GM18517 (cell line): ENCODE results near the gene SLN.

Experiments used
- ATAC-seq: cut with Tn5 transposase; IDR thresholded peaks from one replicate; pipeline ENCODE4 v1.9.1; 2021; ENCODE audit warnings: mild to moderate bottlenecking, moderate library complexity; ENCODE audit not compliant: unreplicated experiment

Gene SLN

DNA sequence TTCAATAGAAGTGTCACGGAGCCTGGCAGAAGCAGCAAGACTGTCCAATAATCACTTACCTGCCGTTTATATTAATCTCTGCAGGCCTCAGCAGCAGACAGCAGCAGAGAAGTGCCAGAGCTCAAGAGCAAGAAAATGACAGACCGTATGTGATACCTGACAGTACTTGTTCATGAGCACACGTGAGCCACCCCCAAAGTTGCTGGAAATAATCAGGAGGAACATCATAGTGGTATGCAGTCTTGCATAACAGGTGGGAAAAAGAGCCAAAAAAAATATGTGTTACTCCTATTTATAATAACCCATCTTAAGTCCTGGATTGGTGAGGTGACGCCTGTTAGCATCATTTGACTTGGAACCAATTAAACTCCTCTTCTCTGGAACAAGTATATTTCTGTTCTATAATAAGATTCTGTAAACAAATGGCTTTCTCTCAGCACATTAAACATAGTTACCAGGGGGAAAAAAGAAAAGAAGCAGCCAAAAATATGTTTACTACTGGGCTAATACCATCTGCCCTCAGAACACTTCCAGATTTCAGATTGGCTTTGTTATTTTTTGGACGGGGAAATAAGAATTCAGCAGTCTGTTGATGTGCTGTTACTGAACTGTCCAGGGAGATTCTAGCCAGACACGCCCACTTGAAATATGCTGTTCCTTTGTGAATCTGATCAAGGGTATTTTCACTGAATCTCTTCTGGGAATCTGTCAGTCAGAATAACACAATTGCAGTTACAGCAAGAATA, 7.9 kb upstream of the SLN start:
- ATAC-seq = no peak

DNA sequence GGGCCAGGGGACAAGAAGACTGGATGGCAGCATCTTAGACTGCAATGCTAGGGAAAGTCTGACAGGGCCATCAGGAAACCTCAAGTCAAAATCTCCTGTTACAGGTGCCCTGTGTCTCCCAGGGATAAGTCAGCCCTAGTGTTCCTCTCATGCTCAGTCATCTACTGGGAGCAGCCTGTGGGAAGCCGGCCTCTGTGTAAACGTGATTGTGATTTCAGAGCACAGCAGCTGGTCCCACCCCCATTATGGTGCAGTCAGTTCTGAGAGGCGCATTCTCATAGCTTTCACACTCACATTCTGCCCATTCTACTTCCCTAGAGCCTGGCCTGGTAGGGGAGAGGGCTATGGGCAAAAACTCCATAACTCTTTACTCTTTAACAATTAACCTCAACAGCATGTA, 7.2 kb upstream of the SLN start:
- ATAC-seq = no peak

DNA sequence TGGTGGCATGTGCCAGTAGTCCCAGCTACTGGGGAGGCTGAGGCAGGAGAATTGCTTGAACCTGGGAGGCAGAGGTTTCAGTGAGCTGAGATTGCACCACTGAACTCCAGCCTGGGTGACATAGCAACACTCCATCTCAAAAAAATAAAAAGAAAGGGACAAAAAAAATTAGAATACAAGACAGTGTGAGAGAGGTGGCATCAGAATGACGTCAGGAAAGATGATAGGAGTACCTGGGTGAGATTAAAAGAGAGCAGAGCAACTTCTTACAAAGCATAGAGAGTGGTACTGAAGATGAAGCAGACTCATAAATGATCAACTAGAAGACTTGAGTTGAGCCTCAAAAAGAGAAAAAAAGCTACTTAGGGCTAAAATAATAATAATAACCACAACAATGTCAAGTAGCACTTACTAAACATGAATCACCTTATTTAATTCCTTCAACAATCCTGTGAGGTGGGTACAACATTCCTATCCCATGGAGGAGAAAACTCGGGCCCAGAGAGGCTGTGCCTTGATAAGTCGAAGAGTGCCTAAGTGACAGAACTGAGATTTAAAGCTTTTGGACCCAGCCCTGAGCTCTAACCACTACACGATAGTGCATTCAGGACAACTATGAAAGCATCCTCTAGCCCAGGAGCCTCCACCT, 5.2 kb upstream of the SLN start:
- ATAC-seq = no peak

DNA sequence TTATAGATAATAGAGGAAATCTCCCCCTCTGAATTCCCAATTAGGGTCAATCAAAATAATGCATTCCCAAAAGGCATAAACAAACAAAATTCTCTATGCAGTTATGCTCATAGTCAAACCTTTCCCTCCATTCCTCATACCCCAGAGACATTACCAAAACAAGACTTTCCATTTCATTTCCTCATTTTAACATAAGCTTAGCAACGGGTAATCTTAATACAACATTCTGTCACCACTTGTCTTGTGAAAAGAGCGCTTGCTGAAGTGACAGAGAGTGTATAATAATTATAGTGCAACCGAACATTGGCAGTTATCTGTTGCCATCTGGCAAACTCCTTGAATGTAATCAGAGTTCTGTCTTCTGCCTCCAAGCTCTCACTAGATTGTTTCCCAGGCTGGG, 1.2 kb upstream of the SLN start:
- ATAC-seq = no peak

DNA sequence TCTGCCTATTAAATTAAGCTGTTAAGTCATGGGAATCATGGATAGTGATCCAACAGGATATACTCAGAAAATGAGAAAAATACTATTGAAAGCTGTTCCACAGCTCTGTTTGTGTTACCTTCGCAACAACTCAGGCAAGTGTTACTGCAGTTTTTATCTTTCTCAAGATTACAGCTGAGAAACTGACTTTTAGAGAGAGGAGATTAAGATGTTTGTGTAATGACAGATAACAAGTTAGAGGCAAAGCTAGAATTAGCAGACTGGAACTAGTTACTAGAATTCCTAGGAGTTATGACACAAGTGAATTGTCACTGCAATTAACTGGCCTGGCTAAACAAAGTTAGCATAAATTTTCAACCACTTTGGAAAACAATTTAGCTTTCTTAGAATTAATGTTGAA, 1.6 kb downstream of the SLN start:
- ATAC-seq = no peak

DNA sequence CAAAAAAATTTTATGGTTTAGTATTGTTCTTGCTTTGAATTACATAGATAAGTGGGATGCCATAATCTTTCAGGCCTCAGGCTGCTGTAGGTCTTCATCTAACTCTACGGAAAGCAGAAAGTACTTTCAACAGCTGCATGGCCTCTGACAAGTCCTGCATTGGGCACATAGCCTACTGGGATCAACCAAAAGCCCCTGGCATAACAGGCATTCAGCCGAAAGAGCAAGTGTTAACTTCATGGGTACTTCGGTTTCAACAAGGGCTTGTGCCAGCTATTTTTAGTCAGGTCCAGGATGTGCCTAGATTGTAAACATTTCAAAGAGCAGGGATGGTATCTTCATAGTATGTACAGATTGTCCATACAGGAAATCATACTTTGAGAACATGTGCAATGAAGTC, 3.1 kb downstream of the SLN start:
- no peak for ATAC-seq

DNA sequence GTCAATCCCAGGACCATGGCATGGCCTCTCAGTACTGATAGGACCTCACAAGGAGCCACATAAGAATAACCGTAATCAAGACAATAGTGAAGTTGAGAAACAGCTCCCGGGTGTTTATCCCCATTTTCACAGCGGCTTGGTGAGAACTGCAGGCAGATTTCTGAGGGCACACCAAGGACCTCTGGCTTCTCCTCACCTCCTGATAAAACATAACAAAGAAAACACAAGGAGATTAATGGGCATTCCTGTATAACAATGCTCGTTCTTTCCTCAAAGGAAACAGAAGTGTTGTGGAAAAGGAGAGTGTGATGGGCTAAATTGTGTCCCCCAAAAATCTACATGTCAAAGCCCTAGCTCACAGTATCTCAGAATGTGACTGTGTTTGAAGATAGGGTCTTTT, 4.0 kb downstream of the SLN start:
- no peak for ATAC-seq

DNA sequence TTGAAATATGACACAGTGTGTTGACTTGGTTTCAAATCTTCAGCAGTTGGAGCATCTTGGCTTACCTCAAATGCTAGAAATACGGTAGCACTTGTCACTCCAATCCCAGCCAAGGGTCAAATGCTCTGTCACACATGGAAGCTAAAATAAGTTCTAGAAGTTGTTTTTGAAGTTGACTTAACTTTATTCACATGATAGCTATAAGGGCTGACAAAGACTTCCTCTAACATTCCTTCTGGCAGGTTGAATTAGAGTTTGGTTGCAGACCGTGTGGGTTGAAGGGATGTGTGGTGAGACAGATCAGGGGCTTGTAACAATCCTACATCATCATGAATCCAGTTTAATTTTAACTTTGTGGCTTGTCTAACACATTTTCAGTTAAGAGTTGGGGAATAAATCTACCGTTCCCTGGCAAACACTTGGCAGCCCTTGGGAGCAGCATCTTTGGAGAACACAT, 4.6 kb downstream of the SLN start:
- ATAC-seq = no peak

DNA sequence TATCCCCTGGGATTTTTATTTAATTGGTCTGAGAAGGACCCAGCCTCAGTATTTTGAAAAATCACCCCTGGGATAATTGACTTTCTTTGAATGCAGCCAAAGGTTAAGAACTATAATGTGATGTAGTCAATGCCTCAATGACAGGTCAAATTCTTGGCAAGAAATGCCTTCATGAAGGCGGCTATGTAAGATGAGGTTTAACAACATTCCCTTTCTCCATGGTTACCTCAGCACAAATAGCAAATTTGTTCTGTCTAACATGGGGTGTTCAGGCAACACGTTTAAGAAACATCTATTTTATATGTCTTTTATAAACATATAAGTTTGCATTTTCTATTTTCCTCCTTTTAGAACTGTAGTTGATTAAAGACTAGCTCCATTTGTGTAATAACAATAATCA, 5.3 kb downstream of the SLN start:
- ATAC-seq = no peak

DNA sequence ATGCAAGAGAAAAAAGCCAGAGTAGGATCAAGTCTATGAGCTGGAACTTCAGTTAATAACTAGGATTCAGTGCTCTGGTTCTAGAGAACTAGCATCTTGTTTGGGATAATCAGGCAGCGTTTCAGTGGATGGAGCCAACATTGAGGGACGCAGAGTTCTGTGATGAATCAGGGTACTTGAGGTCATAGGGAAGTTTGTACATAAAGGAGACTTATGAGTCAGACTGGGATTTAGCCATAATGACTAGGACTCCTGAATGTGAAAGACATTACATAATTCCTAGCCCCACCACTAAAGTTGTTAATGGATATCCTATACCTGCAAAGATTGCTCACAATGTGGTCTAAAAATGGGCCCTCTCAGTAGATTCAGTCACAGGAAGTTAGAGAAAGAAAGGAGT, 6.8 kb downstream of the SLN start:
- no peak for ATAC-seq

DNA sequence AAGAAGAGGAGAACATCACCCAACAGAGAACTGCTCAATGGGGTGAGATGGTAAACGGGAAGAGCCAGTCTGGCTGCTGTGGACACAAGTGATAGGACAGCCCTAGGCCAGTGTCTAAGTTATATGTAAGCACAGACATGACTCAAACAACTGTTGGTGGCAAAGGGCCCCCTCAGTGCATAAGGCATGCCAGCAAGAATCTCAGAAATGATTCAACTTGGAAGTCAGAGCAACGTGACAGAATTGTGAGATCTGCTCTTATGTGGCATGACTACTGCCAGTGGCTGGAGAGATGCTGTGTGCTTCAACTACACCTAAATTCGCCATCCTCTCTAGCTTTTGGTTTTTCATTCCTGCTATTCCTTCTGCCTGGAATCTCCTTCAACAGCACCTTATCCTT, 7.4 kb downstream of the SLN start:
- ATAC-seq = no peak

DNA sequence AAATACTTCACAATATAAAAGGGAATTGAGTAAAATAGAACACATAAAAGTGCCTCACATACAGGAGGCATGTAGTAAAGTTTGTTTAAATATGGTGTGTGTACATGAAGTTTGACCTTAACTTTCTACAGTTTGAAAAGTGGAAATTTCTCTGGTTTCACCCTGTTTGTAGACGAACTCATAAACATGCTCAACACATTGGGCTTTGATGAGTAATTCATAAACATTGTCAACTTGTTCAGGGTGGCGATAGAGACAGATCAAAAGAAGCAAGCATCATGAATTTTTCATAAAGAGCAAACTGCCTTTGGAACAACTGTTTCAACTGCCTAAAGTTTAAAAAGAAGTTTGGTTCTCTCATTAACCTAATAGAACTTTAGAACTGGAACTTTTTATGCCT, 9.1 kb downstream of the SLN start:
- no peak for ATAC-seq

DNA sequence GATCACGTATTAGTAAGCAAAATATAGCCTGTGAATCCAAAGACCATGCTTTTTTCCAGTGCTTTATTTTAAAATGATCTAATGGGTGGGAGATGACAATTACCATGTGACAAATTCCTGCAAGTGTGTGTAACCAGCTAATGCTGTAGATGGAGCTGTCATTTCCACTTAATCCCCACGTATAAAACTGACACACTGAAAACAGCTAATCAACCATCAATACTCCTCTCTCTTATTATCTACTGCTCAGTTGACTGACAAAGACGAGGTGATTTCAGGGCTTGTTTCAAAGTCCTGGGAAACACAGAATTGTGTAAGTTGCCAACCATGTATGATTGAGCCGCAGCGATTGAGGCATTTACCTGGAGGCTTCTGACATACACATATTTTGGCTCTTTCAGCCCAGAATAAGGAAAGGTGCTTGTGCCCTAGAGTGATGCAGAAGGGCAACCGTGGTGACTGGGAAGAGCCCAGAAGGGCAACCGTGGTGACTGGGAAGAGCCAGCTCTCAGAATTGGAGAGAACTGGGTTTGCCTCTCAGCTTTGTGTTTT, 9.7 kb downstream of the SLN start:
- ATAC-seq = no peak

DNA sequence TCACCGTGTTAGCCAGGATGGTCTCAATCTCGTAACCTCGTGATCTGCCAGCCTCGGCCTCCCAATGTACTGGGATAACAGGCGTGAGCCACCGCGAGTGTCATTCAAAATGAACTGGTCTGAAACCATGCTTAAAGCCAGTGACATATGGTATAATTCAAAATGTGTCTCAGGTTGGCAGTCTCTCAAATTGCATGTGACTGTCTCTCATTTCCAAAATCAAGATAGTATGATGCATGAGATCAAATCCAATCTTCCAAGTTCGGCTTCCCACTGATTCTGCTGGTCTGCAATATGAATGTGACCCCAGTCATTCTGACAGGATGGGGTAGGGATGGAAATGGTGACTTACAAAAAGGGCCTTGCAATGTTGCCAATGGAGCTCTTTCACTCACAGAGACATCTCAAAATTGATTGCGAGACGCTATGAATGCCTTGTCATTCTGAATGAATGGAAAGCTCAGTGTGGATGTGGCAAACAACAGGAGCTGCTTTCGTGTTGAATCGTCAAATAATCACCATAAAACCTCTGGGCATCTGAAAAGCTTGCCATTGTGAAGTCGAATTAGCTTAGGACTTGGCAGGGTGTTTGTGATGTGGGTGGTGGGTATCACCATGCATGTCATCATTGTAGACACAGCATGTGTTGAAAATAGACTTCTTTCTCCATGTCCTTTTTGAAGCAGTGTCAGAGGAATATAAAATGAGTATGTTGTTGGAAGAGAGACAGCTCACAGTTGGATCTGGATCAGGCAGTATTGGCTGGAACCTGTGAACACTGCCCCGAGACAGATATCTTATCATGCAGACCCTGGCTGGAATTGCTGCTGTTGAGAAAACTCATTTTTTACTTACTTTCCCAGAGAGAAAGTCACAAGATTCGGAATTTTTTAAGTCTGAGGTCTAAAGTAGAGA, 12.2 kb downstream of the SLN start:
- ATAC-seq = no peak

DNA sequence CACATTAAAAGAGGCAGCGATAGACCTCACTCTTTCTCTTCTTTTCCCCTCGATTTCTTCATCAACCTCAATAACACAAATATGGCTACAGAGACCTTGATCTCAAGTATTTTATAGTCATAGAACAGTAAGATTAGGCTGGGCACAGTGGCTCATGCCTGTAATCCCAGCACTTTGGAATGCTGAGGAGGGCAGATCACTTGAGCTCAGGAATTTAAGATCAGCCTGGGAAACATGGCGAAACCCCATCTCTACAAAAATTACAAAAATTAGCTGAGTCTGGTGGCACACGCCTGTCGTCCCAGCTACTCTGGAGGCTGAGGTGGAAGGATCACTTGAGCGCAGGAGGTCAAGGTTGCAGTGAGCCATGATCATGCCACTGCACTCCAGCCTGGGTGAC, 14.6 kb downstream of the SLN start:
- ATAC-seq = no peak

DNA sequence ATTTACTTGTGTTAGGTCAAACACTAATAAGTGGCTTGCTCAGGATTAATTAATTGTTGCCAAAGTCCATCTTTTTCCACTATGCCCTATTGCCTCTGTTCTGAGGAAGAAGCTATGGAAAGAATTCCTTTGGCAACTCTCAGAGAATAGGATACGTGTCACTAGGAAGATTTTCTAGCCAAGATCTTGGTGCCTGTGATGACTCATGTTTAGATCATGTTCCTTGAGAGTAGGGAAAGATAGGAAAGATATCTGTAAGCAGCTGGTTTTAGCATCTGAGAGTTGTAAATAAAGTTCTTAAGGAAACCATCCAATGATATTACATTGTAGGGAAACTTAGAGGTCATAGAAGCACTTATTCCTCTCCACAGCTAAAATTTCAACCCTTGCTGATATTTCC, 15.7 kb downstream of the SLN start:
- ATAC-seq = no peak

DNA sequence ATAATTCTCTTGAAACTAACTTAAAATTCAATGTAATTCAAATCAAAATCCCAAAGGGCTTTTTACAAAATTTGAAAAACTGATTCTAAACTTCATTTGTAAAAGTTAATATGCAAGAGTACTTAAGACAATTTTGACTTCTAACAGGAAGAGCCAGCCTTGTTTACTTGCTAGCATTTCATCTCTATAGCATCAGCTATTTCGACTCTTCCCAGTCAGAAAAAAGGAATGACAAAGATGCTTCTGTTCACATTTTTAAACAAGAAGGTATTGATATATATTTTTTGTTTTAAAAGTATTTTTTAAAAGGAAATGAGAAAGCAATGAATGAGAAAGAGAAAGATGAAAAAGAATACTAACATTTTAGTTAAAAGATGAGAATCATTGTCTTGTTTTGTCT, 16.4 kb downstream of the SLN start:
- no peak for ATAC-seq

DNA sequence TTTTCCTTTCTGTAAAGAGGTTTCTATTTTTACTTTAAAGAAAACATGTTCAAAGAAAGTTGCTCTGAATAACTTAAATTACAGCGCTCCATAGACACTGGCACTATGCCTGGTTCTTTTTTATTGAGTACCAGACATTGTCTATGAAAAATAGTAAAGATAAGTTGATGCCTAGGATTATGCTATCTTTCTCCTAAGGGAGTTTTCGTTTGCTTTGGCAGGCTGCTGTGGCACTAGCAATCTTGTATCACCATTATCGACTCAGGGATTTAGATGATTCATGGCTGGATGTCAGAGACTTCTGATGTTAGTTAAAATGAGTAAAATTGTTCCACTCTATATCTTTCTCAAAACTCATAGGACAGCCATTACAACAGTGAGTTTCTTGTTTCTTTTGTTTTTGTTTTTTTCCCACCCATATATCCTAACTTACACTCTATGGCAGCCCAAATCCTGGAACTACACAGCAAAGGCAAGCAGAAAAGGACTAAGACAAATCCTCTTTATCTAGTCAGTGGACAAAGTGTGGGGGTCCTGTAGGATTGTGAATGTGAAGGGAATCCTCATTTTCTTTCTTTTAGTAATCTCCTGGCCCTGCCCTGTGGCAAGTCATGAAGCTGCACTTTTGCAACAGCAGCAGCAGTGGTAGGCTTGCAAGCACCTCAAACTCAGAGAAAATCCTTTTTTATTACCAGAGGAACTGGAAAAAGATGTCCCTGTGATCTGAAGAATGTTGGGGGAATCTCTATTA, 20.7 kb downstream of the SLN start:
- no peak for ATAC-seq

DNA sequence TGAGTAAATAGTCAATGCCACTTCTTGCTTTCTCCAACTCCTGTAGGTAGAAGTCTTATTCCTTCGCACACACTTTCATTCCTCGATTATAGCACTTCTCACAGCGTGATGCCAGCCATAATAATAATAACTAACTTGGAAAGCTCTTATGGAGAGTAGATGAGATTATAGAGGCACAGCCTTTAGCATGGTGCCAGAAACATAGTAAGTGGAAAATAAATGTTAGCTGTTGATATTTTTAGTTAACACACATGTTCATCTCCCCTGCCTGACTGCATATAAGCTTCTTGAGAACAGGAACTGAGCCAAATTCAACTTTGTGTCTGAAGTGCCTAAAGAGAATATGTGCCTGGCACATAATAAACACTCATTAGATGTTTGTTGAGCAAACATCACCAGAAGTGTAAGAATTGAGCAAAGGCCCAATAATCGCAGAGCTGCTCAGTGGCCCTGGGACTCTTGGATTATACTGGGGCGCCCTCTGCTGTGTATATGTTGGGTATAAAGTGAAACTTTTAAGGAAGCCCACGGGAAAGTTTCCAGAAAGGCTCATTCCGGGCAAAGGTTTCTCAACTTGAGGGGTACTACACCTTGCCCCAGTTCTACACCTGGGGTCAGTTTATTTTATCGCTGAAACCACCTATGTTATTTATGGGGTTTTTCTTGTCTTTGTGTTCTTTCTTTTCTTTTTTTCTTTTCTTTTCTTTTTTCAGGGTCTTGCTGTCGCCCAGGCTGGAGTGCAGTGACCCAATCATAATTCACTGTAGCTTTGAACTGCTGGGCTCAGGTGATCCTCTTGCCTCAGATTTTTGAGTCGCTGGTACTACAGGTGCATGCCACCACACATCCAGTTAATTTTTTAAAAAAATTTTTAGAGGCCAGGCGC, 22.3 kb downstream of the SLN start:
- no peak for ATAC-seq
